ENCODE measurements around the gene PHACTR1. TPM values are rescaled to one million over a fixed set of nuclear protein-coding genes. Genes with fewer than 3 reads are reported as not detected.

Gene PHACTR1
- total and polyA plus RNA-seq, 8 donors: 0.46 to 17.4 (median 6.4) TPM; not detected in 1

DNA sequence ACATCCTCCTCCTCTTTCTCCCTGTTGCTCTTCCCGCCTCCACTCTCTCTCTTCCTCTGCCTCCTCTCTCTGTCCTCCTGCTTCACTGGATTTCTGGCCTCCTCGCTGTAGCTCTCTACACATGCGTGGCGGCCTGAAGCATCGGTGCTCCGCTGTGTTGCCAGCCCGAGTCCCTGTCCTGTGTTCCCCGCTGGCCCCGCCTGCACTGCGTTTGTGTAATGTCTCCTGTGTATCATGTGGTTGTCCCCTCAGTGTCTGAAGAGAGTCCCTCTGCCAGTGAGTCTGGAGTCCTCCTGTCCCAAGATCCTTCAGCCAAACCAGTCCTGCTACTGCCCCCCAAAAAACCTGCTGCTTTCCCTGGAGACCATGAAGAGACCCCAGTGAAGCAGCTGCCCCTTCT is 468.0 kb downstream of the PHACTR1 start:
- Histone ChIP-seq H3K4me1 (no peaks in the 10 kb centered on the region), H3K9me3 (no peaks in the 10 kb centered on the region), H3K4me3 (no peak overlapping the region), H3K27ac (no peak overlapping the region), H3K27me3 (no peaks in the 10 kb centered on the region), H3K36me3 (peaks cover 0 to 29% (median 7%) of the 10 kb centered on the region in 4 donors)
- DNase-seq: no peak
- 91 to 95% (median 94%) methylated on average over 10 of the region's 10 CpGs for WGBS, 5 donors
- intact Hi-C loops (cut with DNase I; ENCODE audit: low total_unique reads): no loop called here
- TF ChIP-seq, protein P1, sequence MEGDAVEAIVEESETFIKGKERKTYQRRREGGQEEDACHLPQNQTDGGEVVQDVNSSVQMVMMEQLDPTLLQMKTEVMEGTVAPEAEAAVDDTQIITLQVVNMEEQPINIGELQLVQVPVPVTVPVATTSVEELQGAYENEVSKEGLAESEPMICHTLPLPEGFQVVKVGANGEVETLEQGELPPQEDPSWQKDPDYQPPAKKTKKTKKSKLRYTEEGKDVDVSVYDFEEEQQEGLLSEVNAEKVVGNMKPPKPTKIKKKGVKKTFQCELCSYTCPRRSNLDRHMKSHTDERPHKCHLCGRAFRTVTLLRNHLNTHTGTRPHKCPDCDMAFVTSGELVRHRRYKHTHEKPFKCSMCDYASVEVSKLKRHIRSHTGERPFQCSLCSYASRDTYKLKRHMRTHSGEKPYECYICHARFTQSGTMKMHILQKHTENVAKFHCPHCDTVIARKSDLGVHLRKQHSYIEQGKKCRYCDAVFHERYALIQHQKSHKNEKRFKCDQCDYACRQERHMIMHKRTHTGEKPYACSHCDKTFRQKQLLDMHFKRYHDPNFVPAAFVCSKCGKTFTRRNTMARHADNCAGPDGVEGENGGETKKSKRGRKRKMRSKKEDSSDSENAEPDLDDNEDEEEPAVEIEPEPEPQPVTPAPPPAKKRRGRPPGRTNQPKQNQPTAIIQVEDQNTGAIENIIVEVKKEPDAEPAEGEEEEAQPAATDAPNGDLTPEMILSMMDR (IDR thresholded peaks at IDR 0.05): no peak
- TF ChIP-seq POLR2AphosphoS5 (IDR thresholded peaks at IDR 0.05) (no peak), POLR2A (IDR thresholded peaks at IDR 0.05) (no peak)

DNA sequence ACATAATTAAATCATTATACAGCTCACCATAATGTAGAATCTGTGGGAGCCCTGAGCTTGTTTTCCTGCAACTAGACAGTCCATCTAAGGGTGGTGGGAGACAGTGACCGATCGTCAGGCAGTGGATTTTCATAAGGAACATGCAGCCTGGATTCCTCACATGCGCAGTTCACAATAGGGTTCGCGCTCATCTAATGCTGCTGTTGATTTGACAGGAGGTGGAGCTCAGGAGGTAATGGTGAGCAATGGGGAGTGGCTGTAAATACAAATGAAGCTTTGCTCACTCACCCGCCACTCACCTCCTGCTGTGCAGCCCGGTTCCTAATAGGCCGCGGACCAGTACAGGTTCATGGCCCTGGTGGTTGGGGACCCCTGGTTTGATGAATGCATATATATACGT is 470.3 kb downstream of the PHACTR1 start:
- H3K27ac ChIP-seq: no peak overlapping the region
- no peak overlapping the region for H3K4me3 ChIP-seq
- TF ChIP-seq, protein P1 (IDR thresholded peaks at IDR 0.05): no peak
- TF ChIP-seq POLR2AphosphoS5 (IDR thresholded peaks at IDR 0.05): no peak
- no peaks in the 10 kb centered on the region for H3K9me3 ChIP-seq
- WGBS, 5 donors: 83 to 94% (median 90%) methylated on average over 10 of the region's 10 CpGs
- H3K36me3 ChIP-seq: peaks cover 0 to 29% (median 7%) of the 10 kb centered on the region in 4 donors
- intact Hi-C loops (cut with DNase I; ENCODE audit: low total_unique reads): no loop called here
- DNase-seq: no peak
- no peaks in the 10 kb centered on the region for H3K4me1 ChIP-seq
- H3K27me3 ChIP-seq: no peaks in the 10 kb centered on the region

DNA sequence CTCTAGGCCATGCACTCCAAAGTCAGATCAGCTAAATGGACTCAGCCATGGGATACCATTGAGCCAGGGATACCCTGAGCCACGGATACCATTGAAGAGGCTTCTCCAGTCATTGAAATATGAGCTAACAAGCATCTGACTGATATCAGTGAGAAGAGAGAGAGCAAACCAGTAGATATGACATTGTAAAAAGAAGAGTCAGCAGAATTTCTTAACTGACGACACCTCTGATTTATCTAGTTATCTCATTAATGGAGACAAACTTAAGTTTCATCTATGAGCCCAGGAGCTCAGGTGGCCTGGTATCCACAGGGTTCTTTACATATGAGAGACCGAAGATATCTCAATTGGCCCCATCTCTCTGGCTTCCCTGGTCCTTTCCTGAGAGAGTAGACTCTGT is 471.1 kb downstream of the PHACTR1 start:
- Histone ChIP-seq H3K27me3 (no peaks in the 10 kb centered on the region), H3K9me3 (no peaks in the 10 kb centered on the region), H3K36me3 (peaks cover 0 to 29% (median 7%) of the 10 kb centered on the region in 4 donors), H3K27ac (no peak overlapping the region), H3K4me3 (no peak overlapping the region), H3K4me1 (no peaks in the 10 kb centered on the region)
- intact Hi-C loops (cut with DNase I; ENCODE audit: low total_unique reads): no loop called here
- 87 to 94% (median 91%) methylated on average over 3 of the region's 3 CpGs for WGBS, 5 donors
- TF ChIP-seq, protein P1 (IDR thresholded peaks at IDR 0.05): no peak
- TF ChIP-seq EP300 (IDR thresholded peaks at IDR 0.05) (no peak), POLR2AphosphoS5 (IDR thresholded peaks at IDR 0.05) (no peak), POLR2A (IDR thresholded peaks at IDR 0.05) (no peak)
- no peak for DNase-seq

DNA sequence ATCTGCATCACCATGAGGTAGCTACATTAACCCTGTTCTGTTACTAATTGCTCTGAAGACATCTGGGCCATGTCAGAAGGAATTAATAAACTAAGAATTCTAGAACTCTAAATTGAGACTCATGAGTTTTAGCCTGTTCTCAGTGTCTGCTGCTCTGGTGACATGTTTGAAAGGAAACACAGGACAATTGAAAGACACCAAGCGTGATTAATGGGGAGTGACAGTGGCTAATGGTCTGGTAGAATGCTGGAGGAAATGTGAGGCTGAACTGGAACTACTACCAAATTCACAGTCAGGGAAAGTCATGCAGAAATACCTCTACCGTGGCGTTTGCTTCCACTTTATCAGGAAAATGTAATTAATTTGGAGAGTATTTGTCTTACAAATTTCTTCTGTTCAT is 471.7 kb downstream of the PHACTR1 start:
- H3K27ac ChIP-seq: no peak overlapping the region
- 67 to 80% (median 75%) methylated on average over 3 of the region's 3 CpGs for WGBS, 5 donors
- TF ChIP-seq POLR2A (IDR thresholded peaks at IDR 0.05): no peak
- TF ChIP-seq, protein P1 (IDR thresholded peaks at IDR 0.05): no peak
- TF ChIP-seq EP300 (IDR thresholded peaks at IDR 0.05): no peak
- no peak for TF ChIP-seq POLR2AphosphoS5 (IDR thresholded peaks at IDR 0.05)
- intact Hi-C loops (cut with DNase I; ENCODE audit: low total_unique reads): no loop called here
- peaks cover 0 to 25% (median 6%) of the 10 kb centered on the region in 4 donors for H3K36me3 ChIP-seq
- DNase-seq: no peak
- no peaks in the 10 kb centered on the region for H3K9me3 ChIP-seq
- no peak overlapping the region for H3K4me3 ChIP-seq
- H3K27me3 ChIP-seq: no peaks in the 10 kb centered on the region
- no peaks in the 10 kb centered on the region for H3K4me1 ChIP-seq

Data from stomach (tissue), 9 donors.